ENCODE measurements around the gene INHBB. TPM values are rescaled to one million over a fixed set of nuclear protein-coding genes. Genes with fewer than 3 reads are reported as not detected.

The INHBB gene
- polyA plus RNA-seq, 3 donors = 0.08 TPM; not detected in 2

- Histone ChIP-seq H3K27ac (ENCODE audit: low read depth in 1 of 2, low read length in 2 of 2) (no peak overlapping the region), H3K9me3 (replicated peaks in 1 of 2; ENCODE audit: control insufficient read depth in 1 of 2, insufficient read depth in 1 of 2, low read length in 2 of 2) (no peaks in the 10 kb centered on the region), H3K4me1 (ENCODE audit: control insufficient read depth in 1 of 2, insufficient read depth in 2 of 2, low read length in 2 of 2) (no peaks in the 10 kb centered on the region), H3K9ac (ENCODE audit: insufficient read depth, low read length, poor library complexity, severe bottlenecking) (no peak overlapping the region), H3K36me3 (replicated peaks in 1 of 2; ENCODE audit: control insufficient read depth in 1 of 2, insufficient read depth in 2 of 2, low read length in 2 of 2) (no peaks in the 10 kb centered on the region), H3K79me2 (ENCODE audit: insufficient read depth, low read length) (no peaks in the 10 kb centered on the region), H3K4me2 (replicated peaks; ENCODE audit: extremely low read depth, low read length, poor library complexity, severe bottlenecking) (no peak overlapping the region), H3K4me3 (replicated peaks in 1 of 3; ENCODE audit: low read depth in 2 of 3, low read length in 3 of 3) (no peak overlapping the region), H3K27me3 (ENCODE audit: control insufficient read depth in 2 of 2, insufficient read depth in 2 of 2, low read length in 2 of 2) (no peaks in the 10 kb centered on the region), H2AFZ (ENCODE audit: insufficient read depth, low read depth, low read length, poor library complexity, severe bottlenecking) (no peak overlapping the region), H4K20me1 (ENCODE audit: insufficient read depth, low read length) (no peaks in the 10 kb centered on the region)
- H3K27me3 Mint-ChIP-seq (ENCODE audit: low read depth in 3 of 3) = peaks cover 2 to 12% (median 3%) of the 10 kb centered on the region in 3 donors
- DNase-seq = no peak
- no peaks in the 10 kb centered on the region for H3K9me3 Mint-ChIP-seq
- intact Hi-C loops (cut with micrococcal nuclease) = no loop called here
- no peaks in the 10 kb centered on the region for H3K36me3 Mint-ChIP-seq
- TF ChIP-seq CTCF (IDR thresholded peaks at IDR 0.05) = no peak
- no peak overlapping the region for H3K4me3 Mint-ChIP-seq
- H3K4me1 Mint-ChIP-seq = no peaks in the 10 kb centered on the region
- H3K27ac Mint-ChIP-seq = no peak overlapping the region
- 77% methylated on average over 8 of the region's 8 CpGs for WGBS (ENCODE audit: insufficient coverage)
Measured at GRCh38 chr2:120367221-120367620, 21.3 kb downstream of the INHBB start.

GRCh38 chr2:120367649-120368048 is 21.7 kb downstream of the INHBB start:
- H3K27me3 ChIP-seq (ENCODE audit: control insufficient read depth in 2 of 2, insufficient read depth in 2 of 2, low read length in 2 of 2) = no peaks in the 10 kb centered on the region
- DNase-seq = no peak
- Mint-ChIP-seq H3K4me3 (no peak overlapping the region), H3K27ac (no peak overlapping the region), H3K4me1 (no peaks in the 10 kb centered on the region), H3K9me3 (no peaks in the 10 kb centered on the region), H3K36me3 (no peaks in the 10 kb centered on the region), H3K27me3 (ENCODE audit: low read depth in 3 of 3) (peaks cover 2 to 10% (median 3%) of the 10 kb centered on the region in 3 donors)
- TF ChIP-seq CTCF (IDR thresholded peaks at IDR 0.05) = no peak
- no peak overlapping the region for H3K9ac ChIP-seq (ENCODE audit: insufficient read depth, low read length, poor library complexity, severe bottlenecking)
- no peak overlapping the region for H2AFZ ChIP-seq (ENCODE audit: insufficient read depth, low read depth, low read length, poor library complexity, severe bottlenecking)
- no peaks in the 10 kb centered on the region for H4K20me1 ChIP-seq (ENCODE audit: insufficient read depth, low read length)
- H3K4me1 ChIP-seq (ENCODE audit: control insufficient read depth in 1 of 2, insufficient read depth in 2 of 2, low read length in 2 of 2) = no peaks in the 10 kb centered on the region
- no peak overlapping the region for H3K4me3 ChIP-seq (replicated peaks in 1 of 3; ENCODE audit: low read depth in 2 of 3, low read length in 3 of 3)
- no peaks in the 10 kb centered on the region for H3K79me2 ChIP-seq (ENCODE audit: insufficient read depth, low read length)
- intact Hi-C loops (cut with micrococcal nuclease) = no loop called here
- no peaks in the 10 kb centered on the region for H3K36me3 ChIP-seq (replicated peaks in 1 of 2; ENCODE audit: control insufficient read depth in 1 of 2, insufficient read depth in 2 of 2, low read length in 2 of 2)
- WGBS (ENCODE audit: insufficient coverage) = 46% methylated on average over 3 of the region's 5 CpGs
- H3K27ac ChIP-seq (ENCODE audit: low read depth in 1 of 2, low read length in 2 of 2) = no peak overlapping the region
- H3K9me3 ChIP-seq (replicated peaks in 1 of 2; ENCODE audit: control insufficient read depth in 1 of 2, insufficient read depth in 1 of 2, low read length in 2 of 2) = no peaks in the 10 kb centered on the region
- no peak overlapping the region for H3K4me2 ChIP-seq (replicated peaks; ENCODE audit: extremely low read depth, low read length, poor library complexity, severe bottlenecking)

Measured in CD14-positive monocyte (primary cell).